Activated CD4-positive, alpha-beta memory T cell treated with anti-CD3 and anti-CD28 coated beads, Interleukin-2, amount 10 ng/mL, durations not matched to agents 7 days and 5 days (primary cell): ENCODE data around the gene HELT. TPM values are rescaled to one million over a fixed set of nuclear protein-coding genes. Genes with fewer than 3 reads are reported as not detected.
"Not testable (repeated sequence)": the region's sequence is repeated elsewhere in the genome, so short reads cannot be mapped to it uniquely, and the experiment has no call there.

Source experiments
- CTCF ChIA-PET: fragments of 350-600 bp; sonication (Branson Sonifier 250); formaldehyde crosslinking; loops from one replicate; lab custom pipeline; 2021; ENCODE audit warnings: antibody characterized with exemption, inconsistent platforms; lab: Charles Lee
- POLR2A ChIA-PET: fragments of 350-600 bp; sonication (Branson Sonifier 250); formaldehyde crosslinking; loops from one replicate; lab custom pipeline; 2021; ENCODE audit warnings: antibody characterized with exemption; lab: Charles Lee
- DNase-seq: peaks from one replicate; pipeline ENCODE4 v3.0.0-alpha.2; 2020
- H3K27ac Mint-ChIP-seq: one replicate; pipeline ENCODE4 v1.8.0; 2021; ENCODE audit warnings: mild to moderate bottlenecking, mixed read lengths
- H3K27me3 Mint-ChIP-seq: one replicate; pipeline ENCODE4 v1.8.0; 2021; ENCODE audit warnings: mixed read lengths
- H3K36me3 Mint-ChIP-seq: one replicate; pipeline ENCODE4 v1.8.0; 2021; ENCODE audit warnings: low read depth, mixed read lengths
- H3K4me1 Mint-ChIP-seq: one replicate; pipeline ENCODE4 v1.8.0; 2021; ENCODE audit warnings: mixed read lengths
- H3K4me3 Mint-ChIP-seq: one replicate; pipeline ENCODE4 v1.8.0; 2021; ENCODE audit warnings: mild to moderate bottlenecking, mixed read lengths
- H3K9me3 Mint-ChIP-seq: one replicate; pipeline ENCODE4 v1.8.0; 2021; ENCODE audit warnings: mixed read lengths
- total RNA-seq, 2 experiments: library from RNA; stranded (reverse); gene quantifications; one replicate each; pipeline ENCODE4 v1.2.3, GENCODE V29; 2021

Gene HELT
- total RNA-seq, 2 experiments from 2014 or later, result not detected

DNA sequence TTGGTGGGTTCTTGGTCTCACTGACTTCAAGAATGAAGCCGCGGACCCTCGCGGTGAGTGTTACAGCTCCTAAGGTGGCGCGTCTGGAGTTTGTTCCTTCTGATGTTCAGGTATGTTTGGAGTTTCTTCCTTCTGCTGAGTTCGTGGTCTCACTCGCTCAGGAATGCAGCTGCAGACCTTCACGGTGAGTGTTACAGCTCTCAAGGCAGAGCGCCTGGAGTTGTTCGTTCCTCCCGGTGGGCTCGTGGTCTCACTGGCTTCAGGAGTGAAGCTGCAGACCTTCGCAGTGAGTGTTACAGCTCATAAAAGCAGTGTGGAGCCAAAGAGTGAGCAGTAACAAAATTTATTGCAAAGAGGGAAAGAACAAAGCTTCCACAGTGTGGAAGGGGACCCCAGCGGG is 29.0 kb upstream of the HELT start:
- H3K4me3 Mint-ChIP-seq, H3K27me3 Mint-ChIP-seq, DNase-seq, H3K27ac Mint-ChIP-seq, H3K4me1 Mint-ChIP-seq, CTCF ChIA-PET, POLR2A ChIA-PET, H3K9me3 Mint-ChIP-seq, H3K36me3 Mint-ChIP-seq: not testable (repeated sequence)

DNA sequence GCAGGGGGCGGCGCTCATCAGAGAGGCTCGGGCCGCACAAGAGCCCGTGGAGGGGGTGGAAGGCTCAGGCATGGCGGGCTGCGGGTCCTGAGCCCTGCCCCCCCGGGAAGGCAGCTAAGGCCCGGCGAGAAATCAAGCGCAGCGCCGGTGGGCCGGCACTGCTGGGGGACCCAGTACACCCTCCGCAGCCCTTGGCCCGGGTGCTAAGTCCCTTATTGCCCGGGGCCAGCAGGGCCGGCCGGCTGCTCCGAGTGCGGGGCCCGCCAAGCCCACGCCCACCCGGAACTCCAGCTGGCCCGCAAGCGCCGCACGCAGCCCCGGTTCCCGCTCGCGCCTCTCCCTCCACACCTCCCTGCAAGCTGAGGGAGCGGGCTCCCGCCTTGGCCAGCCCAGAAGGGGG is 28.2 kb upstream of the HELT start:
- H3K4me3 Mint-ChIP-seq, H3K9me3 Mint-ChIP-seq, CTCF ChIA-PET, H3K27ac Mint-ChIP-seq, H3K4me1 Mint-ChIP-seq, H3K36me3 Mint-ChIP-seq, POLR2A ChIA-PET, DNase-seq, H3K27me3 Mint-ChIP-seq: not testable (repeated sequence)

DNA sequence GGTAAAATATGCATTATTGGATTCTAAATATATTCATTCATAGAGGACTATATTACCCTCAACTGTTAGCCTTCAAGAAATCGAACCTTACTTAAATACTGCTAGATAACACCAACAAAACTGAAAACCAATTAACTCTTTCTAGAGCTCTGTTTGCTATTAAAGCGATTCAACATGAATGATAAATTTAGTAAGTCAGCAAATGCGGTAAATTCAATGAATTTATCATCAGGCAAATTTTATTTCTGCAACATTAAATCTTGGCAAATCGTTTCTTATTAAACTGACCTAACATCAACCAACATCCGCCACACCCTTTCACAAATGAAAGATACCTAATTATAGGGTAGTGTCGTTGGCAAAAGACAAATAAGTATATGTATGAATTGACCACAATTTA is 26.4 kb upstream of the HELT start:
- ChIA-PET POLR2A (interaction anchor here (0.7 kb wide), 1 partner anchor 390 kb away, joined by 3 read pairs; no protein-coding TSS in a partner anchor), CTCF (no interaction called here)
- H3K27ac Mint-ChIP-seq, result no peak overlapping the region
- no peak overlapping the region for H3K4me3 Mint-ChIP-seq
- no peaks in the 10 kb centered on the region for H3K9me3 Mint-ChIP-seq
- H3K4me1 Mint-ChIP-seq, result no peaks in the 10 kb centered on the region
- DNase-seq, result no peak
- no peaks in the 10 kb centered on the region for H3K36me3 Mint-ChIP-seq
- peaks cover 6% of the 10 kb centered on the region for H3K27me3 Mint-ChIP-seq

DNA sequence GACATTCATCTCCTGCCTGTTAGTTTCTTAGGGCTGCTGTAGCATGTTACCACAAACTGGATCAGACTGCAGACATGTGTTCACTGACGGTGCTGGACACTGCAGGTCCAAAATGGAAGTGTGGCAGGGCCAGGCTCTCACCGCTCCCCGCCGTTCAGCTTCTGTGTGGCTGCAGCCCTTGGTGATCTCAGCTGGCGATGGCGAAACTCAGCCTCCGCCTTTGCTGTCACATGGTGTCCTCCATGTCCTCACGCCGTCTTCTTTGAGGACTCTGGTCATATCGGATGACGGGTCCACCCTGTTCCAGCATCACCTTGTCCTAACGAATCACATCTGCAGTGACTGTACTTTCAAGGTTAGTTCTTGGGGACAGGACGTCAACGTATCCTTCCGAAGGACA is 25.9 kb upstream of the HELT start:
- CTCF ChIA-PET, result no interaction called here
- POLR2A ChIA-PET, result no interaction called here
- H3K27me3 Mint-ChIP-seq, result peaks cover 10% of the 10 kb centered on the region
- no peaks in the 10 kb centered on the region for H3K36me3 Mint-ChIP-seq
- no peak overlapping the region for H3K27ac Mint-ChIP-seq
- no peaks in the 10 kb centered on the region for H3K9me3 Mint-ChIP-seq
- no peaks in the 10 kb centered on the region for H3K4me1 Mint-ChIP-seq
- no peak overlapping the region for H3K4me3 Mint-ChIP-seq
- DNase-seq, result no peak

DNA sequence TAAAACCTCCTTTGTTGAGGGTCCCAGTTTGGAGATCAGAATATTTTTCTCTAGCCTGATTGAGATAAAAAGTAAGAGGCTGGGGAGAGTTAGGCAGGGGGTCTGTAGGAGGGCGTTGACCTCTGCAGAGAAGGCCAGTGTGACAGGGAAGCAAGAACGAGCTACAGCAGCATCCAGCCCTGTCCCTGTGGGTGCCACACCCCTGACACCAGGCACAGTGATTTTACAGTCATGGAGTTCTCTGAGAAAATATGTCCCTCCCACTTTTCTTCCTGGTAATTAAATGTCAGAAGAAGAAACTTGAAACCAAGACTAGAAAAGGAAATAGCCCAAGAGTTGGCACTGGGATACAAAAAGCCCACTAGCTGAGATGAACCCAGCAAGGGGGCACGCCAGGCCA is 25.0 kb upstream of the HELT start:
- Mint-ChIP-seq H3K9me3 (no peaks in the 10 kb centered on the region), H3K4me3 (no peak overlapping the region), H3K4me1 (no peaks in the 10 kb centered on the region), H3K36me3 (no peaks in the 10 kb centered on the region), H3K27me3 (peaks cover 14% of the 10 kb centered on the region), H3K27ac (no peak overlapping the region)
- CTCF ChIA-PET, result no interaction called here
- POLR2A ChIA-PET, result no interaction called here
- no peak for DNase-seq

DNA sequence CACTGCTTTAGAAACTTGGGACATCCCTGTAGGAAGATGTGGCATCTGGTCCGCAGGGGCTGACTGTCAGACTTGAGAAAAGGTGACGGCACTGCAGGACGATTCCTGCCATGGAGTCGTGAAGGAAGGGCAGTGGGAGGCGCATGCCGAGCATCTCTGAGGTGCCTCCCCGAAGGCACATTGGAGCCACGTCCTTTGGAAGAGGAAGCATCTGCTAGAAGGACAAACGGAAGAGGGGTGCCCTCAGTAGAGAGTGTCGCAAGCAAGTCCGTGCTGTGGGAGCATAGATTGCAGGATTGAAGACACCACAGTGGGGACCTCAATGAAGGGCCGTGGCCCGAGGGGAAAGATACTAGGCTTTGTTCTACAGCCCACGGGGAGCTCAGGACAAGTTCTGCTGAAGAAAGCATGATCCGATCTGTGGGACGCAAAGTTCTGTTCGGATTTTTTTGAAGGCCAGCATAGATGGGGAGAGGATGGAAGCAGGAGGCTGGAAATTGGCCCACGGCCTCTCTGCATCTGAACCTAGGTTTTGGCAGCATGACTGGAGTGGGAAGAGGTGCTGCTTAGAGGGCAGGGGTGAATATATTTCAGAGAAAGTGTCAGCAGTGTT is 24.2 kb upstream of the HELT start:
- H3K27ac Mint-ChIP-seq, result no peak overlapping the region
- CTCF ChIA-PET, result no interaction called here
- POLR2A ChIA-PET, result no interaction called here
- DNase-seq, result no peak
- H3K4me1 Mint-ChIP-seq, result no peaks in the 10 kb centered on the region
- H3K36me3 Mint-ChIP-seq, result no peaks in the 10 kb centered on the region
- H3K27me3 Mint-ChIP-seq, result peaks cover 14% of the 10 kb centered on the region
- H3K9me3 Mint-ChIP-seq, result no peaks in the 10 kb centered on the region
- no peak overlapping the region for H3K4me3 Mint-ChIP-seq

DNA sequence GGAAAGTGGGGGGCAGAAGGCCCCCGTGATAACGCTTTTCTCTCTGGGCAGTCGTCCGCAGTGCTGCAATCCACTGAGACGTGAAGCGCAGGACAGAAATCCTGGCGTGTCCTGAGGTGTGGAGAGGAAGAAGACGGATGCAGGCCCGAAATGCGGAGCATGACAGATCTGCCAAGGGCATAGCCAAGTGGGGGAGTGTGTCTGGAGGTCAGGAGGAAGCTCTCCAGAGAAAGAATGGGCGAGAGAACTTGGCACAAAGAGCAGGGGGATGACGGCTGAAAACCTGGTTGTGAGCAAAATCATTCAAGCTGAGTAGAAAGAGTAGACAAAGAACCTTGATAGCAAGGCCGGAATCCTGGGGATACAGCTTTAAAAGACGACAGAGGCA is 23.7 kb upstream of the HELT start:
- Mint-ChIP-seq H3K4me3 (no peak overlapping the region), H3K4me1 (no peaks in the 10 kb centered on the region), H3K27ac (no peak overlapping the region), H3K36me3 (no peaks in the 10 kb centered on the region), H3K27me3 (peaks cover 14% of the 10 kb centered on the region), H3K9me3 (no peaks in the 10 kb centered on the region)
- no peak for DNase-seq
- POLR2A ChIA-PET, result no interaction called here
- CTCF ChIA-PET, result no interaction called here

GRCh38 chr4:184997656-184998055 is 20.6 kb upstream of the HELT start:
- CTCF ChIA-PET, H3K36me3 Mint-ChIP-seq, POLR2A ChIA-PET, H3K4me1 Mint-ChIP-seq, H3K4me3 Mint-ChIP-seq, DNase-seq, H3K9me3 Mint-ChIP-seq, H3K27ac Mint-ChIP-seq: not testable (repeated sequence)
- peaks cover 23% of the 10 kb centered on the region for H3K27me3 Mint-ChIP-seq

DNA sequence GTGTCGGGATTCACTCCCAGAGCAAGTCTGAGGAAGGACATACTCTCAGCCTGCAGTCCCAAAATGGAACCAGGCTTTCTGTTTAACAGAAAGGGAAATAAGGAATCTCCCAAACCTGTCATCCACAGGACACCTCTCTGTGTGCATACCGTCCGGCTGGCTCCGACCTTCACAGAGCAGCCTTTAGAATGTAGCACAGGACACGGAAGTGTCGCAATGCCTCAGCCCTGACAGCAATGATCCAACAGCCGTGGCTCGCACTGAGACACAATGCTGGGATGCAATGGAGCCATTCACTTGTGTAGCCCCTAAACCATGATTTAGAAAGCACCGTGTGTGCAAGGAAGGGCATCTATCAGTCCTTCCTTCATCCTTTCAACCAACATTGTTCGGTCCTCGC is 15.5 kb upstream of the HELT start:
- ChIA-PET POLR2A (no interaction called here), CTCF (no interaction called here)
- Mint-ChIP-seq H3K27ac (no peak overlapping the region), H3K4me3 (no peak overlapping the region), H3K27me3 (peaks cover 47% of the 10 kb centered on the region), H3K36me3 (no peaks in the 10 kb centered on the region), H3K4me1 (peaks cover 5% of the 10 kb centered on the region), H3K9me3 (no peaks in the 10 kb centered on the region)
- DNase-seq, result no peak

DNA sequence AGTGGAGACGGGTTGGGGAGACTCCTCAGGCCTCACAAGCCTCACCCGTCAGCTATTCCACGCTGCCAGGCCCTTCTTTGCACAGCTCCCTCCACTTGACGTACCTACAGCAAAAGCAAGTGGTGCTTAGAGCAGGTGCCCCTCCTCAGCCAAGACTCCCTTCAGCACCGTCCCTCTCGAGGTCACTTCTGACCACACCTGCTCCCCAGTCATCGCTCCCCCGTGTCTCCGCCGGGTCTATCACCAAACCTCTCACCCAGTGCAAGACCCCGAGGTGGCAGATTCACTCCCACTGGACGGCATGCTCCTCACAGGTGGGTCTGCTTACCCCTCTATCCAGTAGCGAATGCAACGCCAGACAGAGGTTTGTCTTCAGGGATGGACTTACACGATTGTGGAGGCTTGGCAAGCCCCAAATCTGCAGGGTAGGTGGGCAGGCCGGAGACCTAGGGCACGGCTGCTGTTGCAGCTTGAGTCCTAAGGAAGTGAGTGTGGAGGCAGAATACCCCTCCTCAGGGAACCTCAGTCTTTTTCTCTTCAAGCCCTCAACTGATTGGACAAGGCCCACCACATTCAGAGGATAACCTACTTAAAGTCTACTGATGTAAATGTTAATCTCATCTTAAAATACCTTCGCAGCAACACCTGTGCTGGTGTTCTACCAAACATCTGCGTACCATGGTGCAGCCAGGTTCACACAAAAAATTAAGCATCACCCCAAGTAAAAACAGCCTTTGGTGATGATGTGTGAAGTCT is 14.5 kb upstream of the HELT start:
- CTCF ChIA-PET, result no interaction called here
- H3K27me3 Mint-ChIP-seq, result peaks cover 52% of the 10 kb centered on the region
- no peaks in the 10 kb centered on the region for H3K9me3 Mint-ChIP-seq
- H3K36me3 Mint-ChIP-seq, result no peaks in the 10 kb centered on the region
- H3K4me3 Mint-ChIP-seq, result no peak overlapping the region
- peaks cover 5% of the 10 kb centered on the region for H3K4me1 Mint-ChIP-seq
- H3K27ac Mint-ChIP-seq, result no peak overlapping the region
- POLR2A ChIA-PET, result interaction anchor here (0.7 kb wide), 1 partner anchor 245 kb away, joined by 3 read pairs; no protein-coding TSS in a partner anchor
- DNase-seq, result no peak

- H3K9me3 Mint-ChIP-seq, result no peaks in the 10 kb centered on the region
Measured at GRCh38 chr4:185004562-185005218, 13.6 kb upstream of the HELT start.

GRCh38 chr4:185005219-185005819 is 13.0 kb upstream of the HELT start:
- POLR2A ChIA-PET, result no interaction called here
- peak; percentile 79 for DNase-seq
- Mint-ChIP-seq H3K9me3 (no peaks in the 10 kb centered on the region), H3K27me3 (peaks cover 62% of the 10 kb centered on the region), H3K27ac (no peak overlapping the region), H3K4me1 (peaks cover 5% of the 10 kb centered on the region), H3K36me3 (no peaks in the 10 kb centered on the region), H3K4me3 (no peak overlapping the region)
- CTCF ChIA-PET, result interaction anchor here (0.6 to 1.5 kb wide), 16 partner anchors 9 to 490 kb away, joined by 3 to 6 read pairs (median 3); partner anchors contain the start of gene HELT

More at GRCh38 chr4:185004562-185005218, 13.6 kb upstream of the HELT start:
- H3K27me3 Mint-ChIP-seq, result peaks cover 61% of the 10 kb centered on the region
- ChIA-PET POLR2A (no interaction called here), CTCF (interaction anchor here (0.7 to 1.5 kb wide), 11 partner anchors 9 to 489 kb away, joined by 3 to 6 read pairs (median 3); partner anchors contain the start of gene HELT)
- no peak overlapping the region for H3K27ac Mint-ChIP-seq
- H3K4me3 Mint-ChIP-seq, result no peak overlapping the region
- peaks cover 5% of the 10 kb centered on the region for H3K4me1 Mint-ChIP-seq
- no peak for DNase-seq
- no peaks in the 10 kb centered on the region for H3K36me3 Mint-ChIP-seq

GRCh38 chr4:185011408-185011807 is 6.9 kb upstream of the HELT start:
- peaks cover 2% of the 10 kb centered on the region for H3K4me1 Mint-ChIP-seq
- ChIA-PET POLR2A (no interaction called here), CTCF (interaction anchor here (0.9 kb wide), 2 partner anchors 13 to 28 kb away, joined by 3 read pairs; no protein-coding TSS in a partner anchor)
- DNase-seq, result no peak
- peaks cover 83% of the 10 kb centered on the region for H3K27me3 Mint-ChIP-seq
- no peak overlapping the region for H3K27ac Mint-ChIP-seq
- H3K9me3 Mint-ChIP-seq, result no peaks in the 10 kb centered on the region
- H3K4me3 Mint-ChIP-seq, result no peak overlapping the region
- H3K36me3 Mint-ChIP-seq, result no peaks in the 10 kb centered on the region
